Measurements from ENCODE around the gene WDPCP. TPM values are rescaled to one million over a fixed set of nuclear protein-coding genes. Genes with fewer than 3 reads are reported as not detected.
"Not testable (repeated sequence)": the region's sequence is repeated elsewhere in the genome, so short reads cannot be mapped to it uniquely, and the experiment has no call there.

The WDPCP gene
- total and polyA plus RNA-seq, 9 donors, result 5.5 to 11.7 (median 7.6) TPM

DNA sequence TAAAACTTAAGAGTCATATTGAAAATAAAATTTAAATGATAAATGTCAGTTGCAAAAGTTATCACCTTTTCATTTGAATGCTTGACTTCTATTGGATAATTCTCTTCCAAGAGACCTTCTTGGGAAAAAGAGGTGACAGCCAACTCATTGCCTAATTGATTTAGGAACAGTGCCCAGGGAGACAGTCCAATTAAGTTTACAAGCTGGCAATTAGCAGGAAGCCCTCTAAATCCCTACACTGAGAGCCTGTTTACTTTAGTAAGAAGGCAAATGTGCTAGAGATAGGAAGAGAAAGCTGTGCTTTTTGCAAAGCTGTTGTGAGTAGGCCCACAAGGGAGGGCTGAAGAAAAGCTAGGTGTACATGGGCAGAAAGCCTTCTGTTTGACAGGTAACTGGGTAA lies 189.1 kb downstream of the WDPCP start:
- Histone ChIP-seq H3K27me3 (ENCODE audit: control insufficient read depth, insufficient read depth, low read length) (no peaks in the 10 kb centered on the region), H3K4me1 (ENCODE audit: control insufficient read depth, insufficient read depth, low read length) (no peaks in the 10 kb centered on the region), H3K36me3 (ENCODE audit: control insufficient read depth, insufficient read depth, low read length) (no peaks in the 10 kb centered on the region), H3K27ac (ENCODE audit: low read length) (no peak overlapping the region), H3K4me3 (ENCODE audit: low read length) (no peak overlapping the region), H3K9me3 (replicated peaks; ENCODE audit: control insufficient read depth, low read depth, low read length) (no peaks in the 10 kb centered on the region)
- no peak for DNase-seq

DNA sequence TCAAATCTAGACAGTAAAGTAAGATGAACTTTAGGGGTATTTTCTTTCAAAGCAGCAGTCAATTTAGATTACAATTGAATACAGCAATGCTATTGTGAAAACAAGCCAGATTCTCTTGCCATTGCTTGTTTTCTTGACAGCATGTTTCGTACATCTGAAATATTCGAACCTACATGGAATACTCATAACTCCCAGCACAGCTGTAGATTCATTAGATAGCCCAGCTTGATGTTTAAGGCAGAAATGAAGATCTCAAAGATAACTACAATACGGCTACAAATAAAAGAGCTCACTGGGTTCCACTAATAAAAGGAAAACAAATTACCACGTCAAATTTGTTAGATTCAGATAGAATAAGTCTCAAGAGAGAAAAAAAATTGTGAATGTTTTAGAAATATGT lies 208.8 kb downstream of the WDPCP start:
- no peak for DNase-seq
- Histone ChIP-seq H3K27me3 (ENCODE audit: control insufficient read depth, insufficient read depth, low read length) (no peaks in the 10 kb centered on the region), H3K27ac (ENCODE audit: low read length) (no peak overlapping the region), H3K9me3 (replicated peaks; ENCODE audit: control insufficient read depth, low read depth, low read length) (no peaks in the 10 kb centered on the region), H3K4me3 (ENCODE audit: low read length) (no peak overlapping the region), H3K36me3 (ENCODE audit: control insufficient read depth, insufficient read depth, low read length) (no peaks in the 10 kb centered on the region), H3K4me1 (ENCODE audit: control insufficient read depth, insufficient read depth, low read length) (no peaks in the 10 kb centered on the region)
- WGBS (ENCODE audit: insufficient coverage), result 80% methylated on average over 1 of the region's 4 CpGs

DNA sequence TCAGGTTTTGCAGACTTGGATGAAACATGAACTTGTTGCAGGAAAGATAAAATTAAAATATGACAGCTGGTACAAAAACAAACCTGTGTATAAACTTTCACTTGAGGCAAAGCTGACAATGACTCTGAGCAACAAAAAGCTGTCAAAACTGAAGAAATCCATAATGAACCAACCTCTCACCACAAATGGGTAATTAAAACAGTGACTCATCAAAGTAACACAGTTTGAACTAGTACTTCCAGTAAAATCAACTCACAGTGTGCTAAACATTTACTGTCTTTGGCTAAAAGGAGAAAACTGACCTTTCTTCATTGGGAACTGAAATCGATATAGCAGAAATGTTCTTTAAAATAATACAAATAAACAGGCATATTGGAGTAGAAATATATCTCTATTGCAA lies 209.7 kb downstream of the WDPCP start:
- DNase-seq, result no peak
- Histone ChIP-seq H3K27me3 (ENCODE audit: control insufficient read depth, insufficient read depth, low read length) (no peaks in the 10 kb centered on the region), H3K9me3 (replicated peaks; ENCODE audit: control insufficient read depth, low read depth, low read length) (no peaks in the 10 kb centered on the region), H3K36me3 (ENCODE audit: control insufficient read depth, insufficient read depth, low read length) (no peaks in the 10 kb centered on the region), H3K4me3 (ENCODE audit: low read length) (no peak overlapping the region), H3K27ac (ENCODE audit: low read length) (no peak overlapping the region), H3K4me1 (ENCODE audit: control insufficient read depth, insufficient read depth, low read length) (no peaks in the 10 kb centered on the region)
- no CpG with 5 or more reads among the region's 1 CpG for WGBS (ENCODE audit: insufficient coverage)

DNA sequence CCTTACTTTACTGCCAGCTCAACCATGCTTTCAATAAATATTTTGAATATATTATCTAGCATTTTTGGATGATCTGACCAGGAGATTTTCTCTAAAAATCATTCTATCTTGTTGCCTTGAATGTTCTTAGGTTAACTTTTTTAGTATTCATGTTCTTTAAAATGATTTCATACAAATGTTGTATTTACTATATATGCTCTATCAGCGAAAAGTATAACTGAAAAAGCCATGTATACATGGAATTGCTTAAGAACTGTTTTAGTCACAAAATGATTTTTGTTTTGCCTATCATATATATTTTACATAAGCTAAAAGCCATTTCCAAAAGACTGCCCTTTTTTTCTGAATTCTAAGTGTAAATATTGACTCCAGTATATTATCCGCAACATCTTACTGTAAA lies 213.9 kb downstream of the WDPCP start:
- WGBS (ENCODE audit: insufficient coverage), result no CpG with 5 or more reads among the region's 2 CpGs
- H3K4me3 ChIP-seq (ENCODE audit: low read length), result no peak overlapping the region
- DNase-seq, result no peak
- no peak overlapping the region for H3K27ac ChIP-seq (ENCODE audit: low read length)
- no peaks in the 10 kb centered on the region for H3K36me3 ChIP-seq (ENCODE audit: control insufficient read depth, insufficient read depth, low read length)
- H3K4me1 ChIP-seq (ENCODE audit: control insufficient read depth, insufficient read depth, low read length), result no peaks in the 10 kb centered on the region
- H3K9me3 ChIP-seq (replicated peaks; ENCODE audit: control insufficient read depth, low read depth, low read length), result peaks cover 4% of the 10 kb centered on the region
- no peaks in the 10 kb centered on the region for H3K27me3 ChIP-seq (ENCODE audit: control insufficient read depth, insufficient read depth, low read length)

DNA sequence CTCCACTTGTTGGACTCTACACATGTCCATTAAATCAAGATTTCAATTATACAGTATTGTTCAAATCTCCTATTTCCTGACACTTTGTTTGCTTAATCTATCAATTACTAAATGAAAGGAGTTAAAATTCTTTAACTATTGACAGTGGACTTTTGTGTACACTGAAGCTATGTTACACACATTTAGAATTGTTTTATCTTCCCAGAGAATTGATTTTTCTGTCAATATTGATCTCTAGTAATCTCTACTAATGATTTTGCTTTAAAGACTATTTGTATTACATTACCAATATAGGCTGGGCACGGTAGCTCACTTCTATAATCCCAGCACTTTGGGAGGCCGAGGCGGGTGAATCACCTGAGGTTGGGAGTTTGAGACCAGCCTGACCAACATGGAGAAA lies 215.7 kb downstream of the WDPCP start:
- H3K9me3 ChIP-seq (replicated peaks; ENCODE audit: control insufficient read depth, low read depth, low read length), result peaks cover 4% of the 10 kb centered on the region
- no peaks in the 10 kb centered on the region for H3K4me1 ChIP-seq (ENCODE audit: control insufficient read depth, insufficient read depth, low read length)
- WGBS (ENCODE audit: insufficient coverage), result no CpG with 5 or more reads among the region's 3 CpGs
- H3K4me3 ChIP-seq (ENCODE audit: low read length), result no peak overlapping the region
- no peak for DNase-seq
- no peaks in the 10 kb centered on the region for H3K27me3 ChIP-seq (ENCODE audit: control insufficient read depth, insufficient read depth, low read length)
- H3K27ac ChIP-seq (ENCODE audit: low read length), result no peak overlapping the region
- no peaks in the 10 kb centered on the region for H3K36me3 ChIP-seq (ENCODE audit: control insufficient read depth, insufficient read depth, low read length)

DNA sequence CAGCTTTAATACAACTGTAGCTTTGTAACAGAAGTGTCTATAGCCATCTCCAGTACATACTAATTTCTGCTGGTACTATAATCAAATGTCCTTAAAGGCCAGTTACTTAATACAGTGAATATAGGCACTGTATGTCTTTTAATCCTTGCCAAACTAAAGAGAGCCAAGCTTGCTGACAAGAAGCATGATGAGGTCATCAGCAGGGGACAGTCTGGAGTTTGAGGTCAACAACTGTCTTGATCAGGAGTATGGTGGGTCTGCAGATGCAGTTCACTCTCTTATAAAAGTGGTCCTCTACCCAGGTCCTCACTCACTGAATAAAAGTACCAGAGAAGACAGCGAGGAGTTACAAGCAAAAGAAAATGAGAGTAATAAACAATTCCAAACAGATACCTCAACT lies 219.1 kb downstream of the WDPCP start:
- no peak for DNase-seq
- WGBS (ENCODE audit: insufficient coverage), result no CpG with 5 or more reads among the region's 1 CpG

DNA sequence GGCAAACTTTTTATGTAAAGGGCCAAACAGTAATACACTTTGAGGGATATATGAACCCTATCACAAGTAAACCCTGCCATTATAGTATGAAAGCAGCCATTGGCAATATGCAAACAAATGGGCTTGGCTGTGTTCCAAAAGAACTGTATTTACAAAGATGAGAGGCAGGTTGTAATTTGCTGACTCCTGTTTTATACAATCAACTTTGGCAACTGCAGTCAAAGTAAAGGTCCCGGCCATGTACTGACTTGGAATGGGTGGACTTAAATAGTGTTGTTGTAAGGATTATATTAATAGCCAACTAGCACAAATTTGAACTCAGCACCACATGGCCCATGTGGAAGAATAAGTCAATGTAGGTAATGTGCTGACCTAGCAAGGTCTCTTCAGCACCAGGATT lies 223.4 kb downstream of the WDPCP start:
- no CpG with 5 or more reads among the region's 1 CpG for WGBS (ENCODE audit: insufficient coverage)
- H3K27ac ChIP-seq (ENCODE audit: low read length), result no peak overlapping the region
- DNase-seq, result peak; percentile 1

More for the DNA sequence above, 219.1 kb downstream of the WDPCP start:
- peaks cover 4% of the 10 kb centered on the region for H3K9me3 ChIP-seq (replicated peaks; ENCODE audit: control insufficient read depth, low read depth, low read length)
- no peak overlapping the region for H3K4me3 ChIP-seq (ENCODE audit: low read length)
- no peaks in the 10 kb centered on the region for H3K27me3 ChIP-seq (ENCODE audit: control insufficient read depth, insufficient read depth, low read length)
- H3K36me3 ChIP-seq (ENCODE audit: control insufficient read depth, insufficient read depth, low read length), result no peaks in the 10 kb centered on the region
- H3K4me1 ChIP-seq (ENCODE audit: control insufficient read depth, insufficient read depth, low read length), result no peaks in the 10 kb centered on the region
- no peak overlapping the region for H3K27ac ChIP-seq (ENCODE audit: low read length)

DNA sequence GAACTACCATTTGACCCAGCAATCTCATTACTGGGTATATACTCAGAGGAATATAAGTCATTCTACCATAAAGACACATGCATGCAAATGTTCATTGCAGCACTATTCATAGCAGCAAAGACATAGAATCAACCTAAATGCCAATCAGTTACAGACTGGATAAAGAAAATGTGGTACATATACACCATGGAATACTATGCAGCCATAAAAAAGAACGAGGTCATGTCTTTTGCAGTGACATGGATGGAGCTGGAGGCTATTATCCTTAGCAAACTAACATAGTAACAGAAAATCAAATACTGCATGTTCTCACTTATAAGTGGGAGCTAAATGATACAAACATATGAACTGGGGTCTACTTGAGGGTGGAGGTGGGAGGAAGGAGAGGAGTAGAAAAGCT lies 230.6 kb downstream of the WDPCP start:
- not testable (repeated sequence) for H3K27me3 ChIP-seq (ENCODE audit: control insufficient read depth, insufficient read depth, low read length); H3K4me3 ChIP-seq (ENCODE audit: low read length); H3K27ac ChIP-seq (ENCODE audit: low read length); H3K4me1 ChIP-seq (ENCODE audit: control insufficient read depth, insufficient read depth, low read length); DNase-seq; H3K36me3 ChIP-seq (ENCODE audit: control insufficient read depth, insufficient read depth, low read length); H3K9me3 ChIP-seq (replicated peaks; ENCODE audit: control insufficient read depth, low read depth, low read length)
- WGBS (ENCODE audit: insufficient coverage), result no CpG with 5 or more reads among the region's 1 CpG

More for the DNA sequence above, 223.4 kb downstream of the WDPCP start:
- H3K27me3 ChIP-seq (ENCODE audit: control insufficient read depth, insufficient read depth, low read length), result no peaks in the 10 kb centered on the region
- H3K36me3 ChIP-seq (ENCODE audit: control insufficient read depth, insufficient read depth, low read length), result no peaks in the 10 kb centered on the region
- H3K4me1 ChIP-seq (ENCODE audit: control insufficient read depth, insufficient read depth, low read length), result no peaks in the 10 kb centered on the region
- H3K9me3 ChIP-seq (replicated peaks; ENCODE audit: control insufficient read depth, low read depth, low read length), result no peaks in the 10 kb centered on the region
- no peak overlapping the region for H3K4me3 ChIP-seq (ENCODE audit: low read length)

DNA sequence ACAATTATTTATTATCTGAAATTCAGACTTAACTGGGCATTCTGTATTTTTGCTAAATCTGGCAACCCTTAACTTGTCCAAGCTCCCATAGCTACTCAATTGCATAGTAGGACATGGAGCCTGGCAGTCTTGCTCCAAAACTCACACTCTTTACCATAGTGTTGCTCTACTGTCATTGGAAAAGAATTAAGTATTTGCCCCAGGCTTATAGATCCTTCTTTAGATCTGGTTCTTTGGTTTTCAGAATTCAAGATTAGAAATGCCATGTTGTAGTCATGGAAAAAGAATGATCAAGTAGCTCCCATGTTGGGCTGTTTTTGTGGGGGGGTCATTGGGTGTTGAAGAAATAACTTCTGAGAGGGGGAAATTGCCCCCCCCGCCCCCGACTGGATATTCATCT lies 240.9 kb downstream of the WDPCP start:
- Histone ChIP-seq H3K9me3 (replicated peaks; ENCODE audit: control insufficient read depth, low read depth, low read length) (peaks cover 7% of the 10 kb centered on the region), H3K27me3 (ENCODE audit: control insufficient read depth, insufficient read depth, low read length) (no peaks in the 10 kb centered on the region), H3K4me3 (ENCODE audit: low read length) (no peak overlapping the region), H3K27ac (ENCODE audit: low read length) (no peak overlapping the region), H3K4me1 (ENCODE audit: control insufficient read depth, insufficient read depth, low read length) (peaks cover 2% of the 10 kb centered on the region), H3K36me3 (ENCODE audit: control insufficient read depth, insufficient read depth, low read length) (no peaks in the 10 kb centered on the region)
- no peak for DNase-seq
- no CpG with 5 or more reads among the region's 2 CpGs for WGBS (ENCODE audit: insufficient coverage)

DNA sequence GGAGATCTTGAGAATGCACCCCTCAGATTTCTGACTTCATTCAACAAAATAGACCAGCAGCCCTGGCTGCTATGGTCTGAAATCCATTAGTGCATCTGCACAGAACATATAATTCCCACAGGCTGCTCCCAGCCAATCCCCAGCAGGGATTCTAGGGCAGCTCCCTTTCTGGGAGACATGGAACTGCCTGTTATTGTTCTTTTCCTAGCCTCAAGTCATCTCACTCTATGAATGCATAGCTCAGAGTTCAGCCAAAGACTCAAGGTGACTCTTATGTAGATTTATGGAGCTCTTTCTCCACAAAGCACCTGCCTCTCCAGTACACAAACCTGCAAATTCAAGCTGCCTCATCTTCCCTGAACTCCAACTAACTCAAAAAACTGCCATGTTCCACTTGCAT lies 241.9 kb downstream of the WDPCP start:
- no peaks in the 10 kb centered on the region for H3K36me3 ChIP-seq (ENCODE audit: control insufficient read depth, insufficient read depth, low read length)
- H3K27ac ChIP-seq (ENCODE audit: low read length), result no peak overlapping the region
- DNase-seq, result no peak
- H3K4me1 ChIP-seq (ENCODE audit: control insufficient read depth, insufficient read depth, low read length), result peaks cover 2% of the 10 kb centered on the region
- peaks cover 7% of the 10 kb centered on the region for H3K9me3 ChIP-seq (replicated peaks; ENCODE audit: control insufficient read depth, low read depth, low read length)
- H3K4me3 ChIP-seq (ENCODE audit: low read length), result no peak overlapping the region
- no peaks in the 10 kb centered on the region for H3K27me3 ChIP-seq (ENCODE audit: control insufficient read depth, insufficient read depth, low read length)

DNA sequence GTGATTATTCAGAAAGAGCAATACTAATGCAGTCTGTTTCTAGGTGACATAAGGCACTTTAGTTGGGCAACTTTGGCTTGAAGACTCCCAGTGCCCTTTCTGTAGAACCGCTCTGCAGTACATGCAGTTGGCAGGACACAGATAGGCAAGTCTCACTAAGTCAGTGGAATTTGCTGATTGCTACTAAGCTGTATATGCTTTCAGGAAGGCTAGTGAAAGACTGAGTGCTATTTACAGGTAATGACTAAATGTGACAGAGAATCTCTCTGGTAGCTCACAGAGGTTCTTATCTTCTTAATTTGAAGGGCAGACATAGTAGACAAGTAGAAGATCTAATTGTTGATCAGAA lies 243.0 kb downstream of the WDPCP start:
- H3K27ac ChIP-seq (ENCODE audit: low read length), result no peak overlapping the region
- no peaks in the 10 kb centered on the region for H3K27me3 ChIP-seq (ENCODE audit: control insufficient read depth, insufficient read depth, low read length)
- WGBS (ENCODE audit: insufficient coverage), result 92% methylated on average over 1 of the region's 1 CpG
- no peaks in the 10 kb centered on the region for H3K36me3 ChIP-seq (ENCODE audit: control insufficient read depth, insufficient read depth, low read length)
- peaks cover 5% of the 10 kb centered on the region for H3K9me3 ChIP-seq (replicated peaks; ENCODE audit: control insufficient read depth, low read depth, low read length)
- peaks cover 2% of the 10 kb centered on the region for H3K4me1 ChIP-seq (ENCODE audit: control insufficient read depth, insufficient read depth, low read length)
- DNase-seq, result peak; percentile 16
- H3K4me3 ChIP-seq (ENCODE audit: low read length), result no peak overlapping the region
